Tongue (tissue), 2 donors: ENCODE results near the gene PHACTR3. TPM values are rescaled to one million over a fixed set of nuclear protein-coding genes. Genes with fewer than 3 reads are reported as not detected.

Experiments
- DNase-seq: peaks from one replicate; pipeline ENCODE4 v3.0.0-alpha.2; 2015
- total RNA-seq: library from RNA; depleted of rRNA; stranded (reverse); fragments of >200 nt; gene quantifications from one replicate; pipeline ENCODE4 v1.2.3, GENCODE V29; 2014

The PHACTR3 gene
- total RNA-seq, 1 donor from 2014 or later, result 8.5 TPM

GRCh38 chr20:59802471-59803221 lies 198.3 kb downstream of the PHACTR3 start:
- no peak for DNase-seq

- DNase-seq, result no peak
Observed at GRCh38 chr20:59804347-59804746, 200.0 kb downstream of the PHACTR3 start.

- DNase-seq, result no peak
Observed at GRCh38 chr20:59804871-59805665, 200.7 kb downstream of the PHACTR3 start.

- no peak for DNase-seq
Observed at GRCh38 chr20:59805786-59806577, 201.6 kb downstream of the PHACTR3 start.

- no peak for DNase-seq
Observed at GRCh38 chr20:59806578-59806975, 202.2 kb downstream of the PHACTR3 start.

- DNase-seq, result no peak
Observed at GRCh38 chr20:59807909-59808728, 203.8 kb downstream of the PHACTR3 start.

- no peak for DNase-seq
Observed at GRCh38 chr20:59808729-59809381, 204.5 kb downstream of the PHACTR3 start.

- no peak for DNase-seq
Observed at GRCh38 chr20:59809630-59810448, 205.5 kb downstream of the PHACTR3 start.

GRCh38 chr20:59810449-59811187 lies 206.3 kb downstream of the PHACTR3 start:
- DNase-seq, result no peak

- no peak for DNase-seq
Observed at GRCh38 chr20:59811681-59812171, 207.4 kb downstream of the PHACTR3 start.

- no peak for DNase-seq
Observed at GRCh38 chr20:59812286-59813125, 208.2 kb downstream of the PHACTR3 start.

- no peak for DNase-seq
Observed at GRCh38 chr20:59813126-59813947, 209.0 kb downstream of the PHACTR3 start.

- DNase-seq, result no peak
Observed at GRCh38 chr20:59813948-59814839, 209.9 kb downstream of the PHACTR3 start.

GRCh38 chr20:59814840-59815340 lies 210.6 kb downstream of the PHACTR3 start:
- DNase-seq, result no peak

- DNase-seq, result no peak
Observed at GRCh38 chr20:59816146-59816738, 211.9 kb downstream of the PHACTR3 start.

- DNase-seq, result no peak
Observed at GRCh38 chr20:59817406-59817805, 213.1 kb downstream of the PHACTR3 start.
